OCI-LY3 (cell line): Measurements from ENCODE around the gene ASRGL1.

ENCODE experiments used
- CTCF ChIP-seq: fragments of 200-600, 300-600 bp; sonication (generic); IDR thresholded peaks from 2 replicates; pipeline ENCODE4 v1.5.1; 2014; ENCODE audit warnings: antibody characterized with exemption, low read length, low read depth
- EZH2phosphoT487 ChIP-seq: fragments of 200-600 bp; shearing (Covaris generic); IDR thresholded peaks from 2 replicates; pipeline ENCODE4 v1.6.1; 2018; ENCODE audit warnings: antibody characterized with exemption, mixed run types, low read depth

DNA sequence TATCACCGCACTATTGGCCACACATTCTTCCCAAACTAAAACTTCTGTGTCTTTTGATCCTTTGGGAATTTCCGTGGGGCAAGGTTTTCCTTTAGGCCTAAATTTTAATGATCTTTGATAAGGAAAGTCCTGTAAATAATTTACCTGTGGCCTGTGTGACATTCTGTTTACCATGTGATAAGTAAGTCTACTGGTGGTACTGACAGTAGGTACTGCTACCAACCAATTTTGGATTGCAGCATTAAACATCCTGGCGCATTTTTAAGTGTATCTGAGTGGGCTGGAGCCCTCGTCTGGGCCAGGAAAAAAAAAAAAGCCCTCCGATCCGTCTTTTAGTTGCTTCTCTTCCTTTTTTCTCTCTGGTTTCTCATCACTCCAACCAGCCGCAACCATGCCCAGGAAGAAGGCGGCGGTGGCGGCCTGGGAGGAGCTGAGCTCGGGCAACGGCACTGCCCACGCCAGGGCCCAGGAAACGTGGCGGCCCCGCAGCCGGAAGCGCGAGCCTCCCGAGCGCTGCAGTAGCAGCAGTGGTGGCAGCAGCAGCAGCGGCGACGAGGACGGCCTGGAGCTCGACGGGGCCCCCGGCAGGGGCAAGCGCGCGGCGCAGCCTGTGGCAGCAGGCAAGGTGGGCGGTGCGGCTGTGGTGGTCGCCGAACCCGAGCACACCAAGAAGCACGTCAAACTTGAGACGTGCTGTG is 33.6 kb downstream of the ASRGL1 start:
- no peak for TF ChIP-seq CTCF
- TF ChIP-seq EZH2phosphoT487, result no peak
